ENCODE measurements around the gene SYCN.

The SYCN gene

GRCh38 chr19:39171479-39172465, 32.3 kb downstream of the SYCN start:
- no peak for DNase-seq (ENCODE audit: low read depth, low spot score)

GRCh38 chr19:39170386-39171231, 33.5 kb downstream of the SYCN start:
- no peak for DNase-seq (ENCODE audit: low read depth, low spot score)

GRCh38 chr19:39169143-39169810, 34.8 kb downstream of the SYCN start:
- no peak for DNase-seq (ENCODE audit: low read depth, low spot score)

GRCh38 chr19:39168258-39169142, 35.6 kb downstream of the SYCN start:
- no peak for DNase-seq (ENCODE audit: low read depth, low spot score)

- no peak for DNase-seq (ENCODE audit: low read depth, low spot score)
Observed at GRCh38 chr19:39167461-39168257, 36.4 kb downstream of the SYCN start.

- no peak for DNase-seq (ENCODE audit: low read depth, low spot score)
Observed at GRCh38 chr19:39166571-39167391, 37.3 kb downstream of the SYCN start.

- no peak for DNase-seq (ENCODE audit: low read depth, low spot score)
Observed at GRCh38 chr19:39165857-39166256, 38.2 kb downstream of the SYCN start.

GRCh38 chr19:39164289-39164688, 39.8 kb downstream of the SYCN start:
- no peak for DNase-seq (ENCODE audit: low read depth, low spot score)

- DNase-seq (ENCODE audit: low read depth, low spot score), result no peak
Observed at GRCh38 chr19:39163621-39164020, 40.4 kb downstream of the SYCN start.

GRCh38 chr19:39162441-39163043, 41.5 kb downstream of the SYCN start:
- no peak for DNase-seq (ENCODE audit: low read depth, low spot score)

GRCh38 chr19:39160889-39161672, 43.0 kb downstream of the SYCN start:
- DNase-seq (ENCODE audit: low read depth, low spot score), result no peak

- DNase-seq (ENCODE audit: low read depth, low spot score), result no peak
Observed at GRCh38 chr19:39160523-39160861, 43.6 kb downstream of the SYCN start.

- DNase-seq (ENCODE audit: low read depth, low spot score), result no peak
Observed at GRCh38 chr19:39158646-39159260, 45.3 kb downstream of the SYCN start.

- DNase-seq (ENCODE audit: low read depth, low spot score), result no peak
Observed at GRCh38 chr19:39157997-39158389, 46.1 kb downstream of the SYCN start.

- DNase-seq (ENCODE audit: low read depth, low spot score), result no peak
Observed at GRCh38 chr19:39157275-39157996, 46.6 kb downstream of the SYCN start.

GRCh38 chr19:39156326-39157230, 47.5 kb downstream of the SYCN start:
- DNase-seq (ENCODE audit: low read depth, low spot score), result no peak
